GM18502 (cell line): ENCODE data around the gene C14orf93.
A peak's percentile ranks its signal among the peaks of the same experiment; 100 is the strongest.

Experiments
- ATAC-seq: cut with Tn5 transposase; IDR thresholded peaks from one replicate; pipeline ENCODE4 v1.9.1; 2021; ENCODE audit warnings: mild to moderate bottlenecking; ENCODE audit not compliant: unreplicated experiment, poor library complexity

Gene C14orf93

GRCh38 chr14:23047034-23047634 is 37.2 kb upstream of the C14orf93 start:
- no peak for ATAC-seq

DNA sequence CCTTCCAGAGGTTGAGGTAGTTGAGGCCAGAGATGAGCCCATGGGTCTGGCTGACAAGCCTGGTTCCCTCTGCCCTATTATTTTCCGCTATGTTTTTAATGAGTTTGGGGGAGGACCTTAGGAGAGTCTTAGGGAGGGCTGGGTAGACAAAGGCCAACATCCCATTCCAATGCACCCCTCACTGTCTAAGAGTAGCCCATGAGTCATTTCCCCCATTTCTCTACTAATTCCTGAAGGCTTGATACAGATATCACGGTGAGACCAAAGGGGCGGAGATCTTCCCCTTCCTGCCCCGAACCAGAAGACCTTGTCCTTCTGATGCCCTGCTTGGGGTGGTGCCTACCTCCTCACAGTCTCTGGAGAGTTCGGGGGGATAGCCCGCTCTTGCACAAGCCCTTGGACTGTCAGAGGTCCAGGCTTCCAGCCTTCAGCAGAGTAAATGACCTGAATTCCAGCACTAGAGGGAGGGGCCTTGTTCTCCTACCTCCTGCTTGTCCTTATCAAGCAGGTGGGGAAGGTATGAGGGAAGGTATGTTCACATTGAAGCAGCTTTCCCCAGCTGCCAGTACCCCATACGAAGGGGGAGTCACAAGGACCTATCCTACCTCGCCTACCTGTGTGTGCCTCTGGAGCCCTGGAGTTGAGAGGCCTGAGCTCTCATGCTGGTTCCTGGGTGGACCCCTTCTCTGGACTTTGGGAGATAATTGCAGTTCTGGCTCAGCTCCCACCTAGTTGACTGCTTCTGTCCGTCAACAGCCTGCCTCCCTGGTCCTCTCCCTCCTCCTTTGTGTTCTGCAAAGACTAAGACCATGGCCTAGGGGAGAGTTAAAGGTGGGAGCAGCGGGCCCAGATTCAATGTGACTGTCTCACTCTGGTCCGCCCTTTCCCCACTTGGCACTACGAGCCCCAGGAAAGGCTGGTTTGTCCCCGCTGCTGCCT is 35.7 kb upstream of the C14orf93 start:
- ATAC-seq: no peak

DNA sequence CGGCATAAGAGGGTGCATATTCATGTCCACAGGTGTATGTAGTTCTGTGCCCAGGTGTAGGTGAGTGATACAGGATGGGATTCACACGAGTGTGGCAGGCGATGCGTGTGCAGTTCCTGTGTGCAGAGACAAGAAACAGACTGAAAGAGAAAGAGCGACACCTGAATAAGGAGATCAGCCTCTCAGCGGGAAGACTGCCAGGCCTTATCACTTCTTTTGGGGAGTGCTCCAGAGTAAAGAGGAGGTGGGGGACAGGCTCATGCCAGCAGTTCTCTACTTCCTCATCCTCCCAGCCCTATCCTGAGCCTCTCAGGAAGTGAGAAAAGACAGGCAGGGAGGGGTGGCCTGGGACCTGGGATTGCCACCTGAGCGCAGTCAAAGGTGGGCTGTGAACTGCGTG is 34.9 kb upstream of the C14orf93 start:
- ATAC-seq: no peak

- ATAC-seq: no peak
Measured at GRCh38 chr14:23043754-23044153, 33.8 kb upstream of the C14orf93 start.

- ATAC-seq: no peak
Measured at GRCh38 chr14:23043145-23043544, 33.2 kb upstream of the C14orf93 start.

DNA sequence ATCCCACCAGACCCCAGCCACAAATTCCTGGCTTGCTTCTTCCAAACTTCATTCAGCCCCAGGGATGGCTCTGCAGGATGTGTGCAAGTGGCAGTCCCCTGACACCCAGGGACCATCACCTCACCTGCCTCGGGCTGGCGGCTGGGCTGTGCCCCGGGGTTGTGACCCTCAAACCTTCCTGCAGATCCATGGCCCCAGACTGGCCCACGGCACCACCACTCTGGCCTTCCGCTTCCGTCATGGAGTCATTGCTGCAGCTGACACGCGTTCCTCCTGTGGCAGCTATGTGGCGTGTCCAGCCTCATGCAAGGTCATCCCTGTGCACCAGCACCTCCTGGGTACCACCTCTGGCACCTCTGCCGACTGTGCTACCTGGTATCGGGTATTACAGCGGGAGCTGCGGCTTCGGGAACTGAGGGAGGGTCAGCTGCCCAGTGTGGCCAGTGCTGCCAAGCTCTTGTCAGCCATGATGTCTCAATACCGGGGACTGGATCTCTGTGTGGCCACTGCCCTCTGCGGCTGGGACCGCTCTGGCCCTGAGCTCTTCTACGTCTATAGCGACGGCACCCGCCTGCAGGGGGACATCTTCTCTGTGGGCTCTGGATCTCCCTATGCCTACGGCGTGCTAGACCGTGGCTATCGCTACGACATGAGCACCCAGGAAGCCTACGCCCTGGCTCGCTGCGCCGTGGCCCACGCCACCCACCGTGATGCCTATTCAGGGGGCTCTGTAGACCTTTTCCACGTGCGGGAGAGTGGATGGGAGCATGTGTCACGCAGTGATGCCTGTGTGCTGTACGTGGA is 32.4 kb upstream of the C14orf93 start, which contains the start of gene PSMB11:
Gene PSMB11 (plus strand): TSS at position 51 of the 804 bp plus-strand sequence. CDS start 14 bp downstream, at position 65.
- ATAC-seq: no peak

DNA sequence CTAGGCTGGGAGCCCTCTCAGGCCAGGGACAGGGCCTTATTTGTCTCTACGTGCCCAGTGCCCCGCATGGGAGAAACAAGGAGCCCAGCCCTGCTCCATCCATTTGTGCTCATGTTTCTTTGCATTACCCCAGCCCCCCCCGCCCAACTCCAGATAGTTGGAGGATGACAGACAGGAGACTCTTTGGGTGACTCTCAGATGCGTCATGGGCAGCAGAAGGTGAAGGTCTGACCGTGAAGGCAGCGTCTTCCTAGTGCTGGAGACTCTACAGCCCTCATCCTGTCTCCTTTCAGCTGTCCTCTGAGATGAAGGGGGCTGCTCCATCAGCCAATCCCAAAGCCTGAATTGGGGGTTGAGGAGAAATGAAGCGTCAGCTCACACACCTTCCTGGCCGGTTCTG is 31.8 kb upstream of the C14orf93 start:
- no peak for ATAC-seq

GRCh38 chr14:23040100-23040499 is 30.2 kb upstream of the C14orf93 start:
- ATAC-seq: no peak

GRCh38 chr14:23035303-23036144 is 25.6 kb upstream of the C14orf93 start:
- ATAC-seq: no peak

GRCh38 chr14:23034498-23035302 is 24.8 kb upstream of the C14orf93 start, which contains the start of gene PSMB5:
Gene PSMB5 (minus strand): TSS chr14:23034900. CDS start chr14:23034881, 19 bp downstream.
- peak; percentile 93 for ATAC-seq

- no peak for ATAC-seq
Measured at GRCh38 chr14:23033801-23034497, 24.0 kb upstream of the C14orf93 start.

GRCh38 chr14:23033251-23033727 is 23.3 kb upstream of the C14orf93 start:
- no peak for ATAC-seq

DNA sequence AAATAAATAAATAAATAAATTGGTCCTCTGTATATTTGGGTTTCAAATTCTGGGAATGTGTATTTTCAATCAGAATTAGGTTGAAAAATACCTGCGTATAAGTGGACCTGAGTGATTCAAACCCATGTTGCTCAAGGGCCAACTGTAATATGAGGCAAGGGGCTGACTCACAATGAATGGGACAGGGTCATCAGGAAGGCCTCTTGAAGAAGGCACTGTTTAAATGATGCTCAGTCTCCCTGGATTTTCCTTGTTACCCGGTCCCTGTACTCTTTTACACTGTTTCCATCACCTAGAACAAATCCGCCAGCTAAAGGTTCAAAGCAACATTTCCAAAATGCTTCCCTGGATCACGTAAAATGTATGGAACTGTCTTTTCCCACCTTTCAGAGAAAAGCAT is 21.0 kb upstream of the C14orf93 start:
- ATAC-seq: no peak

GRCh38 chr14:23028799-23029198 is 18.9 kb upstream of the C14orf93 start:
- ATAC-seq: no peak

DNA sequence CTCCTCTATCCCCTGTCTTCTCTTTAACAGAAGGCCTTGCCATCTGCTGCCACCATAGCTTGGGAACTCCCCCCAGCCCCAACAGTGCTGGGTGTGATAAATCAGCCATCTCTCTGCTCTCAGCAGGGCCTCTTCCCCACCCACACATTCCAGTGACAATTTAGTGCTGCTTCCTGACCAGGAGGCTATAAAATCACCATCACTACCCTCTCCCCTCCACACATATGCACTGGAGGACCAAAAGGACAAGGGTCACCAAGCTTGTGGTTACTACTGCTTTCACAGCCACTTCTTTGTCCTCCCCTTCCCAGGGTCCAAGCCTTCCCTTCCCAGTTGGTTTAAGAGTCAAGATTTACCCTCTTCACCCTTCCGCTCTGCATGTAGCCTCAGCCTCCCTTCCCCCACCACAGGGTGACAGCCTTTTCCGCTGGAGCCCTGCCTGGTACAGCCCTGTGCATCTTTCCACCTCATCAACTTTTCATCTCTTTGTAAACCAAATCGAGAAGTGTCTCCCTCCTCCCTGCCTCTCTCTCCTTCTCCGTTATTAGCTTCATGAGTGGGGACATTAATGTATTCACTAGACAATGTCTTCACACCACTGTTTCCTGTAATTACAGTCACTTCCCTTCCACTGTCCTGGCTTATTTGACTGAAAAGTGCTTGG is 15.3 kb upstream of the C14orf93 start:
- ATAC-seq: no peak

- ATAC-seq: no peak
Measured at GRCh38 chr14:23024612-23025075, 14.7 kb upstream of the C14orf93 start.

- ATAC-seq: no peak
Measured at GRCh38 chr14:23023795-23024152, 13.8 kb upstream of the C14orf93 start.
